GM13976 (cell line): ENCODE results near the gene PTPA.

Source experiments
- DNase-seq: peaks from one replicate; pipeline ENCODE4 v3.0.0; 2012; ENCODE audit warnings: low spot score
- CTCF ChIP-seq: IDR thresholded peaks from 2 replicates; pipeline ENCODE4 v1.5.1; 2012; ENCODE audit warnings: borderline replicate concordance, mild to moderate bottlenecking; ENCODE audit not compliant: insufficient read depth; ENCODE audit errors: extremely low read depth, missing control alignments, control extremely low read depth
- in situ Hi-C: fragments of 300-500 bp; cut with MboI; formaldehyde crosslinking; loops from one replicate; pipeline ENCODE4 v1.12.0; 2022; ENCODE audit warnings: low sequenced_read_pairs, mixed read lengths, inconsistent platforms; ENCODE audit not compliant: unreplicated experiment

Gene PTPA

GRCh38 chr9:129070696-129071525, 40.3 kb upstream of the PTPA start:
- DNase-seq = no peak
- in situ Hi-C loops = no loop called here
- TF ChIP-seq CTCF = no peak

- no peak for DNase-seq
- TF ChIP-seq CTCF = no peak
- in situ Hi-C loops = no loop called here
Observed at GRCh38 chr9:129071526-129072126, 39.6 kb upstream of the PTPA start.

GRCh38 chr9:129072171-129072570, 39.0 kb upstream of the PTPA start:
- in situ Hi-C loops = no loop called here

GRCh38 chr9:129073404-129073803, 37.8 kb upstream of the PTPA start:
- no peak for TF ChIP-seq CTCF
- in situ Hi-C loops = no loop called here
- no peak for DNase-seq

More at GRCh38 chr9:129072171-129072570, 39.0 kb upstream of the PTPA start:
- DNase-seq = no peak
- no peak for TF ChIP-seq CTCF

- in situ Hi-C loops = no loop called here
Observed at GRCh38 chr9:129074106-129074505, 37.1 kb upstream of the PTPA start.

More at GRCh38 chr9:129074106-129074505, 37.1 kb upstream of the PTPA start:
- TF ChIP-seq CTCF = no peak
- DNase-seq = no peak
